IMR-90 (cell line): ENCODE data around the gene B3GLCT.

ENCODE experiments used
- POLR2A ChIP-seq: IDR thresholded peaks from 2 replicates; pipeline ENCODE4 v1.6.1; 2012; ENCODE audit warnings: mild to moderate bottlenecking, low read depth, low read length
- RAD21 ChIP-seq: IDR thresholded peaks from 2 replicates; pipeline ENCODE4 v1.6.1; 2012; ENCODE audit warnings: low read length, improper control_type of control experiment
- TF ChIP-seq, protein P1 (sequence below): conservative IDR thresholded peaks from 2 replicates; pipeline ENCODE4 v1.5.1; 2012; ENCODE audit warnings: mild to moderate bottlenecking, low read depth, low read length, improper control_type of control experiment
- TF ChIP-seq, protein P2 (sequence below): fragments of 150-350 bp; IDR thresholded peaks from 2 replicates; pipeline ENCODE4 v1.6.1; 2016; ENCODE audit warnings: low read depth, mild to moderate bottlenecking, low read length, moderate library complexity, borderline replicate concordance

DNA sequence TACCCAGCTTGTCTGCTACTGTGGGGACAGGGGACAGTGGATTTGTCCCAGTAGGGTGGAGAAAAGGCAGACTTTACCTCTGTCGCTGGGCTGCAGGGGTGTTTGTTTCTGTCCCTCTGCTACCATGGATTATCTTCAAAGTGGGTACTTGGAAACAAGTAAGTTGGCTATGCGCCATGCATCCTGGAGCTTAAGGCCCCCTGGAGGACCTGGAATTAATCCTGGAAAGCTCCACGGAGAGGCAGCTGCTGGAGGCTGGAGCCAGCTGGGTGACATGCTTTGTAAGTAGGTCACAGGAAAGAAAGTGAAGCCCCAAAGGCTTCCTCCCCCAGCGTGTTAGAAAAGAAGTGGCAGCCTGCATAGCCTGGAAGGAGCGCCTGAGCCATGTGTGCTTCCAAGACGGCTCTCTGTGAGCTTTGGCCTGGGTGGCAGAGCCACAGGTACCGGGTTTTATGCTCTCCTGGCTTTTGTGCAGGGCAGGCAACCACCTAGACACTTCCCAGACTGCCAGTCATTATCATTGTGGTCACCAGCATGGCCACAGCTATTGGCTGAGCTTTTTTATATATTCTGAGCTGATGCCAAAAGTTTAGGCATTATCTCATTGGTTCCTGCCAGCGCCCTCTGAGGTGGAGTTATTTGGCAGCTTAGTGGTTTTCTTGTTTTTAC is 9.5 kb downstream of the B3GLCT start:
- TF ChIP-seq, protein P1, sequence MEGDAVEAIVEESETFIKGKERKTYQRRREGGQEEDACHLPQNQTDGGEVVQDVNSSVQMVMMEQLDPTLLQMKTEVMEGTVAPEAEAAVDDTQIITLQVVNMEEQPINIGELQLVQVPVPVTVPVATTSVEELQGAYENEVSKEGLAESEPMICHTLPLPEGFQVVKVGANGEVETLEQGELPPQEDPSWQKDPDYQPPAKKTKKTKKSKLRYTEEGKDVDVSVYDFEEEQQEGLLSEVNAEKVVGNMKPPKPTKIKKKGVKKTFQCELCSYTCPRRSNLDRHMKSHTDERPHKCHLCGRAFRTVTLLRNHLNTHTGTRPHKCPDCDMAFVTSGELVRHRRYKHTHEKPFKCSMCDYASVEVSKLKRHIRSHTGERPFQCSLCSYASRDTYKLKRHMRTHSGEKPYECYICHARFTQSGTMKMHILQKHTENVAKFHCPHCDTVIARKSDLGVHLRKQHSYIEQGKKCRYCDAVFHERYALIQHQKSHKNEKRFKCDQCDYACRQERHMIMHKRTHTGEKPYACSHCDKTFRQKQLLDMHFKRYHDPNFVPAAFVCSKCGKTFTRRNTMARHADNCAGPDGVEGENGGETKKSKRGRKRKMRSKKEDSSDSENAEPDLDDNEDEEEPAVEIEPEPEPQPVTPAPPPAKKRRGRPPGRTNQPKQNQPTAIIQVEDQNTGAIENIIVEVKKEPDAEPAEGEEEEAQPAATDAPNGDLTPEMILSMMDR: no peak
- TF ChIP-seq RAD21: no peak
- TF ChIP-seq POLR2A: no peak
- TF ChIP-seq, protein P2, sequence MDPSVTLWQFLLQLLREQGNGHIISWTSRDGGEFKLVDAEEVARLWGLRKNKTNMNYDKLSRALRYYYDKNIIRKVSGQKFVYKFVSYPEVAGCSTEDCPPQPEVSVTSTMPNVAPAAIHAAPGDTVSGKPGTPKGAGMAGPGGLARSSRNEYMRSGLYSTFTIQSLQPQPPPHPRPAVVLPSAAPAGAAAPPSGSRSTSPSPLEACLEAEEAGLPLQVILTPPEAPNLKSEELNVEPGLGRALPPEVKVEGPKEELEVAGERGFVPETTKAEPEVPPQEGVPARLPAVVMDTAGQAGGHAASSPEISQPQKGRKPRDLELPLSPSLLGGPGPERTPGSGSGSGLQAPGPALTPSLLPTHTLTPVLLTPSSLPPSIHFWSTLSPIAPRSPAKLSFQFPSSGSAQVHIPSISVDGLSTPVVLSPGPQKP: no peak
